Heart left ventricle (tissue), 16 donors: ENCODE measurements around the gene SH3BP1. TPM values are rescaled to one million over a fixed set of nuclear protein-coding genes. Genes with fewer than 3 reads are reported as not detected.

Experiments used
- ATAC-seq, 4 donors: fragments of 200-7000 bp; cut with Tn5 transposase; one replicate each; pipeline ENCODE4 v1.9.1; 2020 to 2022; ENCODE audit warnings: moderate library complexity in 4 of 4, mild to moderate bottlenecking in 3 of 4, moderate number of reproducible peaks in 1 of 4
- DNase-seq, 5 donors: peaks; one replicate each; pipeline ENCODE4 v3.0.0-alpha.2; 2020
- H3K27ac ChIP-seq, 12 donors: fragments of 200-600 bp; sonication (generic) in 4 of 12; one replicate each; pipeline versions ENCODE4 v1.5.0 to v1.8.0; 2016 to 2022; ENCODE audit warnings: mild to moderate bottlenecking in 2 of 12
- H3K27me3 ChIP-seq, 9 donors: fragments of 200-600 bp; sonication (generic) in 2 of 9; one replicate each; pipeline versions ENCODE4 v1.5.1 to v1.8.0; 2016 to 2022; ENCODE audit warnings: mild to moderate bottlenecking in 3 of 9
- H3K36me3 ChIP-seq, 9 donors: fragments of 200-600 bp; sonication (generic) in 2 of 9; one replicate each; pipeline versions ENCODE4 v1.5.0 to v1.8.0; 2018 to 2022; ENCODE audit warnings: mild to moderate bottlenecking in 2 of 9
- H3K4me1 ChIP-seq, 12 donors: fragments of 200-600 bp; sonication (generic) in 4 of 12; one replicate each; pipeline versions ENCODE4 v1.5.0 to v1.8.0; 2016 to 2022; ENCODE audit warnings: mild to moderate bottlenecking in 3 of 12
- H3K4me3 ChIP-seq, 12 donors: fragments of 200-600 bp; sonication (generic) in 4 of 12; one replicate each; pipeline versions ENCODE4 v1.5.0 to v1.8.0; 2017 to 2022; ENCODE audit warnings: mild to moderate bottlenecking in 9 of 12, moderate library complexity in 4 of 12
- H3K9me3 ChIP-seq, 12 donors: fragments of 200-600 bp; sonication (generic) in 4 of 12; one replicate each; pipeline versions ENCODE4 v1.5.0 to v1.8.0; 2016 to 2022; ENCODE audit warnings: mild to moderate bottlenecking in 1 of 12
- CTCF ChIP-seq, 12 donors: fragments of 200-600 bp; sonication (generic) in 4 of 12; IDR thresholded peaks; one replicate each; pipeline versions ENCODE4 v1.5.0 to v1.8.0; 2018 to 2022; ENCODE audit warnings: antibody characterized with exemption in 12 of 12, mild to moderate bottlenecking in 5 of 12
- POLR2A ChIP-seq, 2 donors: fragments of 450-650 bp; IDR thresholded peaks; one replicate each; pipeline ENCODE4 v1.6.1; 2017; ENCODE audit warnings: antibody characterized with exemption in 2 of 2, mild to moderate bottlenecking in 2 of 2, moderate library complexity in 2 of 2
- WGBS, 4 donors: extraction: QIAGEN DNeasy Blood & Tissue Kit in 2 of 4; methylation state at CpG; one replicate each; pipeline versions ENCODE4 v1.1.5 to v1.1.7; 2013 to 2018; 5-methylcytosine and 5-hydroxymethylcytosine counted together
- intact Hi-C, 10 donors: fragments of 100-400 bp; cut with DNase I; formaldehyde crosslinking; loops; one replicate each; pipeline versions ENCODE4 v1.11.1 to v1.14.2; 2022
- polyA plus RNA-seq, 2 donors: library from polyadenylated mRNA; stranded (reverse); fragments of 200-250 nt; gene quantifications; one replicate each; pipeline ENCODE4 v1.2.3, GENCODE V29; 2013
- total RNA-seq, 9 donors: library from RNA; depleted of rRNA in 2 of 9; stranded (reverse); fragments of >200 nt in 2 of 9; fragmentation: NEBNext Ultra II Directional in 3 of 9; extraction: Animal tissue kit (Norgen Biotek cat#: 25700) in 3 of 9; gene quantifications; one replicate each; pipeline versions ENCODE4 v1.1.0 to v1.2.4, GENCODE V29; 2016 to 2023
- donor health status: ischemic (EF 13 %, LVEDD 7.1; RV severe dilation, severe dysfunction).
- donor health status: healthy with polysubstance abuse.
- donor health status: DM: no; HTN: yes; CAD: no.
- donor health status: DM: no; HTN: no; CAD: no.
- donor health status: ischemic (EF 25% LVEDD 6.9; RV normal size, moderate dysfunction).
- donor health status: ischemic (EF 25% LVEDD 5.7; RV mildly dilated, moderate dysfunction).
- donor health status: healthy.
- donor health status: DM: yes; HTN: yes; CAD: no.
- donor health status: ischemic (EF 35%, LVEDD 5.7; RV mildly dilated, moderate dysfunction).
- donor health status: nonischemic (EF 11% LVEDD 7.7; RV severe dilation, severe dysfunction).
- donor health status: DM: yes; HTN: yes; CAD: no.
- donor health status: PGD.
- donor health status: ischemic (EF 29% LVEDD 5.4; RV normal size, mild dysfunction).
- donor health status: nonischemic (EF 23%, LVEDD 6.1; RV moderate dilation, normal function).

Gene SH3BP1
- total and polyA plus RNA-seq, 11 donors = 0.44 to 19.7 (median 2.0) TPM

GRCh38 chr22:37639771-37640590 is 512 bp downstream of the SH3BP1 start:
- no peak for TF ChIP-seq POLR2A (IDR thresholded peaks at IDR 0.05)
- TF ChIP-seq CTCF (IDR thresholded peaks at IDR 0.05) = no peak
- DNase-seq (no peak), ATAC-seq (peak in 2 of 4 donors; percentile 1 to 6)
- WGBS, 4 donors = 8 to 29% (median 11%) methylated on average over 9 to 27 of the region's 27 CpGs
- H3K4me3 ChIP-seq = peak overlapping the region; percentile 32 to 77 (median 58)
- H3K36me3 ChIP-seq = peaks cover 0 to 36% (median 0%) of the 10 kb centered on the region in 9 donors
- H3K27me3 ChIP-seq = peaks cover 0 to 9% (median 0%) of the 10 kb centered on the region in 9 donors
- H3K27ac ChIP-seq = peak overlapping the region in 10 of 12 donors; percentile 7 to 94 (median 56)
- intact Hi-C loops = loop anchor here in 7 of 10 donors (5.0 to 10.0 kb wide), 6 partner anchors 37 to 155 kb away; partner anchors contain the start of gene LGALS1 (in 1 of the 7)
- H3K9me3 ChIP-seq = no peaks in the 10 kb centered on the region
- H3K4me1 ChIP-seq = peaks cover 0 to 86% (median 17%) of the 10 kb centered on the region in 12 donors

GRCh38 chr22:37640591-37641560 is 1.4 kb downstream of the SH3BP1 start:
- TF ChIP-seq POLR2A (IDR thresholded peaks at IDR 0.05) = no peak
- TF ChIP-seq CTCF (IDR thresholded peaks at IDR 0.05) = no peak
- H3K36me3 ChIP-seq = peaks cover 0 to 45% (median 0%) of the 10 kb centered on the region in 9 donors
- DNase-seq = no peak
- intact Hi-C loops = loop anchor here in 6 of 10 donors (5.0 to 10.0 kb wide), 5 partner anchors 36 to 154 kb away; partner anchors contain the start of gene LGALS1 (in 1 of the 6)
- peaks cover 0 to 9% (median 0%) of the 10 kb centered on the region in 9 donors for H3K27me3 ChIP-seq
- peak in 1 of 4 donors; percentile 1 for ATAC-seq
- no peaks in the 10 kb centered on the region for H3K9me3 ChIP-seq
- peaks cover 0 to 77% (median 16%) of the 10 kb centered on the region in 12 donors for H3K4me1 ChIP-seq
- peak overlapping the region in 4 of 12 donors; percentile 53 to 94 (median 70) for H3K27ac ChIP-seq
- WGBS, 4 donors = 85 to 93% (median 87%) methylated on average over 10 to 24 of the region's 24 CpGs
- H3K4me3 ChIP-seq = peak overlapping the region in 9 of 12 donors; percentile 51 to 77 (median 59)

- H3K9me3 ChIP-seq = no peaks in the 10 kb centered on the region
- DNase-seq (no peak), ATAC-seq (no peak)
- intact Hi-C loops = loop anchor here in 6 of 10 donors (5.0 to 10.0 kb wide), 5 partner anchors 36 to 153 kb away; partner anchors contain the start of gene LGALS1 (in 1 of the 6)
- peaks cover 0 to 9% (median 0%) of the 10 kb centered on the region in 9 donors for H3K27me3 ChIP-seq
- H3K27ac ChIP-seq = no peak overlapping the region
- peaks cover 0 to 51% (median 0%) of the 10 kb centered on the region in 9 donors for H3K36me3 ChIP-seq
- peaks cover 0 to 70% (median 16%) of the 10 kb centered on the region in 12 donors for H3K4me1 ChIP-seq
- WGBS, 4 donors = 89 to 97% (median 94%) methylated on average over 5 of the region's 5 CpGs
- TF ChIP-seq POLR2A (IDR thresholded peaks at IDR 0.05) (no peak), CTCF (IDR thresholded peaks at IDR 0.05) (no peak)
- H3K4me3 ChIP-seq = peak overlapping the region in 1 of 12 donors; percentile 77
These were observed 2.1 kb downstream of the SH3BP1 start for GRCh38 chr22:37641561-37641949.
